GM12878 (cell line): ENCODE data around the gene SLC7A5. TPM values are rescaled to one million over a fixed set of nuclear protein-coding genes. Genes with fewer than 3 reads are reported as not detected.

Experiments
- ATAC-seq: fragments of 200-7000 bp; cut with Tn5 transposase; 3 replicates; pipeline ENCODE4 v1.9.1; 2020; ENCODE audit warnings: mild to moderate bottlenecking, moderate library complexity
- BruUV-seq: library from RNA; stranded (reverse); fragments of 400-500 nt; replicated peaks from 2 replicates; lab custom pipeline; 2021; lab: Mats Ljungman, UMichigan
- CTCF ChIA-PET: fragments of 300-600 bp; sonication (Branson Sonifier 250); formaldehyde crosslinking; extraction: SDS; loops from one replicate; lab custom pipeline; 2021; ENCODE audit warnings: inconsistent platforms; lab: Yijun Ruan, JAX
- POLR2A ChIA-PET: fragments of 350-600 bp; formaldehyde crosslinking; extraction: SDS; loops from one replicate; lab custom pipeline; 2021; ENCODE audit warnings: inconsistent platforms; lab: Charles Lee
- RAD21 ChIA-PET: fragments of 300-600 bp; sonication (Branson Sonifier 250); formaldehyde crosslinking; loops from one replicate; lab custom pipeline; 2023; ENCODE audit warnings: antibody characterized with exemption; ENCODE audit not compliant: unreplicated experiment; lab: Charles Lee
- SMC1A ChIA-PET: fragments of 300-600 bp; sonication (Branson Sonifier 250); formaldehyde crosslinking; loops from one replicate; lab custom pipeline; 2023; ENCODE audit not compliant: unreplicated experiment, uncharacterized antibody; lab: Charles Lee
- DNase-seq: peaks from one replicate; pipeline ENCODE4 v3.0.0-alpha.2; 2011; ENCODE audit warnings: low read depth, low spot score
- FAIRE-seq: peaks from 3 replicates; lab custom pipeline; 2011; peaks lifted over from hg19 to GRCh38; lab: Jason Lieb, UNC
- H2AFZ ChIP-seq: 2 replicates; pipeline ENCODE4 v1.6.0; 2011; ENCODE audit warnings: low read depth, low read length, control low read depth; ENCODE audit not compliant: control insufficient read depth
- H3K27ac ChIP-seq: 2 replicates; pipeline ENCODE4 v1.5.1; 2011; ENCODE audit warnings: control low read depth; ENCODE audit not compliant: control insufficient read depth, insufficient read depth
- H3K27me3 ChIP-seq, 2 experiments: replicated peaks in 1 of 2; 2 replicates each; pipeline versions ENCODE4 v1.6.0 to v1.6.1; 2011; ENCODE audit warnings: low read length in 1 of 2; ENCODE audit not compliant: control insufficient read depth in 2 of 2, insufficient read depth in 2 of 2
- H3K36me3 ChIP-seq, 2 experiments: 2 replicates each; pipeline ENCODE4 v1.5.1; 2011; ENCODE audit warnings: low read length in 1 of 2; ENCODE audit not compliant: control insufficient read depth in 2 of 2, insufficient read depth in 2 of 2
- H3K4me1 ChIP-seq: 2 replicates; pipeline ENCODE4 v1.6.1; 2011; ENCODE audit warnings: mild to moderate bottlenecking, low read length, moderate library complexity, mixed read lengths; ENCODE audit not compliant: control insufficient read depth, insufficient read depth
- H3K4me2 ChIP-seq: 2 replicates; pipeline ENCODE4 v1.6.0; 2011; ENCODE audit warnings: control low read depth; ENCODE audit not compliant: control insufficient read depth, insufficient read depth
- H3K4me3 ChIP-seq: fragments of 200-600 bp; sonication (generic); 2 replicates; pipeline ENCODE4 v1.5.1; 2016
- H3K79me2 ChIP-seq: 2 replicates; pipeline ENCODE4 v1.6.0; 2011; ENCODE audit warnings: low read length; ENCODE audit not compliant: control insufficient read depth, insufficient read depth
- H3K9ac ChIP-seq: 2 replicates; pipeline ENCODE4 v1.8.0; 2011; ENCODE audit warnings: low read length, control low read depth, mixed read lengths; ENCODE audit not compliant: control insufficient read depth, insufficient read depth
- H3K9me3 ChIP-seq: replicated peaks from 3 replicates; pipeline ENCODE4 v1.5.1; 2011; ENCODE audit warnings: mild to moderate bottlenecking, low read length; ENCODE audit not compliant: control insufficient read depth, insufficient read depth
- H4K20me1 ChIP-seq: 2 replicates; pipeline ENCODE4 v1.6.0; 2011; ENCODE audit not compliant: control insufficient read depth, insufficient read depth
- MYC ChIP-seq: IDR thresholded peaks from 2 replicates; pipeline ENCODE4 v1.6.1; 2011; ENCODE audit warnings: mild to moderate bottlenecking, low read length, moderate library complexity, inconsistent platforms; ENCODE audit not compliant: insufficient read depth, insufficient replicate concordance, insufficient read length, severe bottlenecking
- WRNIP1 ChIP-seq: IDR thresholded peaks from 2 replicates; pipeline ENCODE4 v1.6.1; 2011; ENCODE audit warnings: low read depth, low read length, improper control_type of control experiment, borderline replicate concordance
- WGBS: methylation state at CpG from one replicate; pipeline ENCODE4 v1.1.6; 2016; ENCODE audit warnings: low lambda C conversion rate; ENCODE audit not compliant: insufficient replicate concordance, insufficient coverage; ENCODE audit errors: missing lambda C conversion rate; 5-methylcytosine and 5-hydroxymethylcytosine counted together
- in situ Hi-C: fragments of 300-500 bp; cut with MboI; formaldehyde crosslinking; loops from 9 replicates; pipeline ENCODE4 v1.14.3; 2018; ENCODE audit warnings: mixed read lengths
- intact Hi-C: fragments of 100-400 bp; cut with micrococcal nuclease; formaldehyde crosslinking; loops from one replicate; pipeline ENCODE4 v1.14.2; 2022; ENCODE audit not compliant: unreplicated experiment
- polyA plus RNA-seq, 11 experiments: library from polyadenylated mRNA; depleted of rRNA in 4 of 11; unstranded in 6 of 11; stranded (reverse) in 5 of 11; fragments of >200 nt; fragmentation: Nextera tagmentation in 4 of 11; fragmentation: Illumina TruSeq in 1 of 11; extraction: Ambion mirVana in 4 of 11; extraction: Trizol in 1 of 11; gene quantifications; 1 replicate in 1 of 11; 2 replicates in 10 of 11; pipeline versions ENCODE4 v1.2.1 to v1.2.3, GENCODE V29; 2011 to 2016; ENCODE audit warnings: inconsistent platforms in 2 of 11, missing spikeins in 2 of 11, low read depth in 1 of 11
- total RNA-seq, 4 experiments: library from RNA; depleted of rRNA in 3 of 4; stranded (reverse); fragments of >200 nt in 3 of 4; fragmentation: Illumina TruSeq in 1 of 4; extraction: Trizol in 1 of 4; gene quantifications; 2 replicates each; pipeline versions ENCODE4 v1.2.1 to v1.2.3, GENCODE V29; 2013 to 2021
- TF ChIP-seq, protein P1 (sequence below): fragments of 150-350 bp; IDR thresholded peaks from 2 replicates; pipeline ENCODE4 v1.6.1; 2016; ENCODE audit warnings: low read depth, low read length

The SLC7A5 gene
- total and polyA plus RNA-seq, 10 of the 15 experiments (the other 5 are each of a cell fraction or from before 2014, with no cell fraction given): 2.3 to 101 (median 35.8) TPM

DNA sequence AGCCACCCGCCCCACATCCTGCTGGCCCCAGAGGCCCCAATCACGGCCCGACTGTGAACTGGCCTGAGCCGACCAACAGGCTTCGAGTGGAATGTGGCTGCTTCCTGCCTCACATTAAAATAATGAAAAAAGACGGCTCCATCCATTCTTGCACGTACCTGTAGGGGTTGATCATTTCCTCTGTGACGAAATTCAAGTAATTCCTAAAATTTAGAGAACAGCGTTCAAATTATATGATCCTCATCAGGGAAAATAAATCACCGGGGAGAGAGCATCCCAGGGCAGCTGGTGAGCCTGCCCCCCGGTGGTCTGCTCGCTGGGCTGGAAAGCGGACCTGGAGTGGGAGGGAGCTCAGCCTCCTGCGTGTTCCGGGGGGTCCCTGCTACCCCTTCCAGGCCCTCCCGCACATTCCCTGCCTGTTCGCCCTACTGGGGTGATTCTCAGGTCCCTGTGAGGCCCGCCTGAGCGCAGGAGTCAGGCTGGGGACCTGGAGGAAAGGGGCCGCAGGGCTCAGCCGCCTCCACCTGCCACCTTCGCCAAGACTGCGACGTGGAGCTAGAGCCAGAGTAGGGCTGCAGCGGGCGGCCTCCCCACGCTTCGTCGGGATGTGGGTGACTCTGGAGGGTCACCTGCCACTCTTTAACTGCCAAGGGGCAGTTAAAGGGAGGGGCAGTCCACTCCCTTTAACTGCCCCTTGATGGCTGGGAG, 28.9 kb downstream of the SLC7A5 start:
- TF ChIP-seq WRNIP1 (no peak), MYC (no peak)
- TF ChIP-seq, protein P1, sequence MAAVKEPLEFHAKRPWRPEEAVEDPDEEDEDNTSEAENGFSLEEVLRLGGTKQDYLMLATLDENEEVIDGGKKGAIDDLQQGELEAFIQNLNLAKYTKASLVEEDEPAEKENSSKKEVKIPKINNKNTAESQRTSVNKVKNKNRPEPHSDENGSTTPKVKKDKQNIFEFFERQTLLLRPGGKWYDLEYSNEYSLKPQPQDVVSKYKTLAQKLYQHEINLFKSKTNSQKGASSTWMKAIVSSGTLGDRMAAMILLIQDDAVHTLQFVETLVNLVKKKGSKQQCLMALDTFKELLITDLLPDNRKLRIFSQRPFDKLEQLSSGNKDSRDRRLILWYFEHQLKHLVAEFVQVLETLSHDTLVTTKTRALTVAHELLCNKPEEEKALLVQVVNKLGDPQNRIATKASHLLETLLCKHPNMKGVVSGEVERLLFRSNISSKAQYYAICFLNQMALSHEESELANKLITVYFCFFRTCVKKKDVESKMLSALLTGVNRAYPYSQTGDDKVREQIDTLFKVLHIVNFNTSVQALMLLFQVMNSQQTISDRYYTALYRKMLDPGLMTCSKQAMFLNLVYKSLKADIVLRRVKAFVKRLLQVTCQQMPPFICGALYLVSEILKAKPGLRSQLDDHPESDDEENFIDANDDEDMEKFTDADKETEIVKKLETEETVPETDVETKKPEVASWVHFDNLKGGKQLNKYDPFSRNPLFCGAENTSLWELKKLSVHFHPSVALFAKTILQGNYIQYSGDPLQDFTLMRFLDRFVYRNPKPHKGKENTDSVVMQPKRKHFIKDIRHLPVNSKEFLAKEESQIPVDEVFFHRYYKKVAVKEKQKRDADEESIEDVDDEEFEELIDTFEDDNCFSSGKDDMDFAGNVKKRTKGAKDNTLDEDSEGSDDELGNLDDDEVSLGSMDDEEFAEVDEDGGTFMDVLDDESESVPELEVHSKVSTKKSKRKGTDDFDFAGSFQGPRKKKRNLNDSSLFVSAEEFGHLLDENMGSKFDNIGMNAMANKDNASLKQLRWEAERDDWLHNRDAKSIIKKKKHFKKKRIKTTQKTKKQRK: no peak
- intact Hi-C loops: no loop called here
- no peak overlapping the region for H3K4me2 ChIP-seq
- RAD21 ChIA-PET: interaction anchor here (1.6 kb wide), 1 partner anchor 9 kb away, joined by 5 read pairs; no protein-coding TSS in a partner anchor
- 93% methylated on average over 23 of the region's 29 CpGs for WGBS
- SMC1A ChIA-PET: no interaction called here
- no peaks in the 10 kb centered on the region for H3K9me3 ChIP-seq
- H3K79me2 ChIP-seq: peaks cover 4% of the 10 kb centered on the region
- ATAC-seq (no peak), DNase-seq (no peak), FAIRE-seq (no peak)
- no peak overlapping the region for H3K4me3 ChIP-seq
- BruUV-seq: no TSS peak
- peaks cover 27 to 76% of the 10 kb centered on the region in 2 experiments; a peak in 3 of 4 replicates for H3K36me3 ChIP-seq
- no peaks in the 10 kb centered on the region for H3K27me3 ChIP-seq
- POLR2A ChIA-PET: no interaction called here
- CTCF ChIA-PET: interaction anchor here (1.8 to 2.5 kb wide), 2 partner anchors 9 to 62 kb away, joined by 6 to 9 read pairs; no protein-coding TSS in a partner anchor
- H4K20me1 ChIP-seq: no peaks in the 10 kb centered on the region
- H3K9ac ChIP-seq: no peak overlapping the region
- no peaks in the 10 kb centered on the region for H3K4me1 ChIP-seq
- in situ Hi-C loops: no loop called here
- H3K27ac ChIP-seq: no peak overlapping the region
- H2AFZ ChIP-seq: no peak overlapping the region
